Ovary (tissue), 3 donors: ENCODE data around the gene LIPT2.

Source experiments
- CTCF ChIP-seq, 3 donors: fragments of 450-650 bp in 2 of 3; fragments of 200-600 bp in 1 of 3; IDR thresholded peaks; one replicate each; pipeline versions ENCODE4 v1.5.1 to v1.8.0; 2016 to 2022; ENCODE audit warnings: antibody characterized with exemption in 3 of 3, mild to moderate bottlenecking in 1 of 3
- EP300 ChIP-seq: sonication (generic); formaldehyde crosslinking; IDR thresholded peaks from one replicate; pipeline ENCODE4 v1.6.1; 2017; ENCODE audit warnings: antibody characterized with exemption
- POLR2A ChIP-seq: fragments of 450-650 bp; IDR thresholded peaks from one replicate; pipeline ENCODE4 v1.6.1; 2017; ENCODE audit warnings: antibody characterized with exemption, mild to moderate bottlenecking, moderate library complexity
- donor health status: DM: no; HTN: no; CAD: no.

- TF ChIP-seq POLR2A (no peak), CTCF (IDR thresholded peaks at IDR 0.05) (no peak), EP300 (no peak)
Observed at GRCh38 chr11:74506823-74507222, 13.3 kb upstream of the LIPT2 start.
